D721Med (cell line): ENCODE measurements around the gene APLP1.

Experiments used
- DNase-seq: peaks from one replicate; pipeline ENCODE4 v3.0.0; 2011; ENCODE audit warnings: low spot score; ENCODE audit not compliant: insufficient read length
- FAIRE-seq: peaks from 2 replicates; lab custom pipeline; 2011; peaks lifted over from hg19 to GRCh38; lab: Jason Lieb, UNC
- CTCF ChIP-seq: IDR thresholded peaks from 2 replicates; pipeline ENCODE4 v1.5.1; 2012; ENCODE audit warnings: mild to moderate bottlenecking, control low read depth; ENCODE audit not compliant: insufficient read depth; ENCODE audit errors: missing control alignments

The APLP1 gene

GRCh38 chr19:35895911-35896642 lies 27.7 kb downstream of the APLP1 start:
- DNase-seq (no peak), FAIRE-seq (no peak)
- no peak for TF ChIP-seq CTCF

- DNase-seq (no peak), FAIRE-seq (no peak)
- no peak for TF ChIP-seq CTCF
These were observed 28.3 kb downstream of the APLP1 start for GRCh38 chr19:35896643-35897040.

GRCh38 chr19:35897706-35898451 lies 29.5 kb downstream of the APLP1 start:
- DNase-seq: no peak
- no peak for FAIRE-seq
- TF ChIP-seq CTCF: no peak

GRCh38 chr19:35898499-35898809 lies 30.1 kb downstream of the APLP1 start:
- TF ChIP-seq CTCF: no peak
- FAIRE-seq: no peak
- DNase-seq: no peak

- no peak for TF ChIP-seq CTCF
- DNase-seq (peak; percentile 87), FAIRE-seq (no peak)
These were observed 31.3 kb downstream of the APLP1 start for GRCh38 chr19:35899547-35900214.

GRCh38 chr19:35901055-35901644 lies 32.8 kb downstream of the APLP1 start:
- TF ChIP-seq CTCF: no peak
- FAIRE-seq: no peak
- DNase-seq: no peak
